ENCODE measurements around the gene HSD3B7.

Gene HSD3B7

DNA sequence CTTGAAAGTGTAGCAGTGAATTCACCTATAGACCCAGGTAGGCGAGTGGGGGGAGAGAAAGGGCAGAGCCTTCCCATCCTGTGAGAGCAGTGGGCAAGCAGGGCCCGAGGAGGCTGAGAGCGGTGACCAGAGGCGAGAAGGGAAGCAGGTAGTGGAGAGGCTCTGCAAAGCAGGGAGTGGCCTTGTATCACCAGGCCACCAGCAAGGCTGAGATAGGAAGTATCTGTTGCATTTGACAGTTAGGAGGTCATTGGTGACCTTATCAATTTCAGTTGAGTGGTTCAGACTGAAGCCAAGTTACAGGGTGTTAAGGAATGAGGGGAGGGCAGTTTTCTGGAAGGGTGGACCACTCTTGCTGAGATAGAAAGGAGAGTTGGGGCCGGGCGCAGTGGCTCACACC is 10.7 kb upstream of the HSD3B7 start:
- Histone ChIP-seq H3K27ac (no peak overlapping the region), H3K9me3 (no peaks in the 10 kb centered on the region), H3K4me3 (no peak overlapping the region), H3K4me1 (no peaks in the 10 kb centered on the region), H3K36me3 (peaks cover 76 to 100% (median 100%) of the 10 kb centered on the region in 3 donors), H3K27me3 (no peaks in the 10 kb centered on the region)
- no peak for DNase-seq
- intact Hi-C loops (cut with DNase I; ENCODE audit: low total_unique reads) = no loop called here
- TF ChIP-seq CTCF (IDR thresholded peaks at IDR 0.05) = no peak

DNA sequence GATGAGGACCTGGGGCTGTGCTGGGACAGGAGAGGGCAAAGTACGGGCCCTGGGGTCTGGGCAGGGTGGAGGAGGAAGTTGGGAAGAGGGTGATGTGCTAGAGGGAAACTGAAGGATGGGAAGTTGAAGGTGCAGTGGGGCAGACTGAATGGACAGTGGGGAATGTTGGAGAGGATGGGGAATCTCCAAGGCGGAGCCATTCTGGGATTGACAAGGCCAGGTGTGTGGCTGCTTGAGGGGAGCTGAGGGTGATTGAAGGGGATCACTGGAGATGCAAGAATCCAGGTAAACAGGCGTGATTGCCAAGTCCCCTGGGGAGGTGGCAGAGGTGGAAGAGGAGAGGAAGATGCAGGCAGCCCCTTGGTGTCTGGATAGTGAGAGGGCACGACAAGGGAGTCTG is 8.5 kb upstream of the HSD3B7 start:
- H3K4me3 ChIP-seq = no peak overlapping the region
- peaks cover 69 to 100% (median 100%) of the 10 kb centered on the region in 3 donors for H3K36me3 ChIP-seq
- intact Hi-C loops (cut with DNase I; ENCODE audit: low total_unique reads) = no loop called here
- no peaks in the 10 kb centered on the region for H3K9me3 ChIP-seq
- no peak for TF ChIP-seq CTCF (IDR thresholded peaks at IDR 0.05)
- no peak for DNase-seq
- no peaks in the 10 kb centered on the region for H3K4me1 ChIP-seq
- no peaks in the 10 kb centered on the region for H3K27me3 ChIP-seq
- H3K27ac ChIP-seq = no peak overlapping the region

DNA sequence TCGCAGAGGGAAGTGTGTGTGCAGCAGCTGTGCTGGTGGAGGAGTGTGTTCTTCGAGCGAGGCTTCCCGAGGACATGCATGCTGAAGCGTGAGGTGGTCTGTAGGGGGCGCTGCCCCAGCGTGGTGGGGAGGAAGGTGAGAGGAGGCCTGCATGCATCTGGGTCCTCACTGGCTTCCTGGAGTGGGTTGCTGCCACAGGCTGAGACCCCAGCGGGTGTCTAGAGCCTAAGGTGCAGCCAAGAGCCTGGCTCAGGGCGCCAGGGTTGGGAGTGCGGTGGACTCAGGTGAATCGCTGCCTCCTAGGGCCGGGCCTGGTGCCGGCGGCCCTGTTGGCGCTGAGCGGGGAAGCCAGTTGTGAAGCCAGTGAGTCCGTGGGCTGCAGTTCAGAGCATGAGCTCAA is 7.5 kb upstream of the HSD3B7 start:
- no peak for TF ChIP-seq CTCF (IDR thresholded peaks at IDR 0.05)
- Histone ChIP-seq H3K36me3 (peaks cover 59 to 100% (median 98%) of the 10 kb centered on the region in 3 donors), H3K4me1 (no peaks in the 10 kb centered on the region), H3K9me3 (no peaks in the 10 kb centered on the region), H3K27ac (no peak overlapping the region), H3K27me3 (no peaks in the 10 kb centered on the region), H3K4me3 (no peak overlapping the region)
- no peak for DNase-seq
- intact Hi-C loops (cut with DNase I; ENCODE audit: low total_unique reads) = no loop called here

DNA sequence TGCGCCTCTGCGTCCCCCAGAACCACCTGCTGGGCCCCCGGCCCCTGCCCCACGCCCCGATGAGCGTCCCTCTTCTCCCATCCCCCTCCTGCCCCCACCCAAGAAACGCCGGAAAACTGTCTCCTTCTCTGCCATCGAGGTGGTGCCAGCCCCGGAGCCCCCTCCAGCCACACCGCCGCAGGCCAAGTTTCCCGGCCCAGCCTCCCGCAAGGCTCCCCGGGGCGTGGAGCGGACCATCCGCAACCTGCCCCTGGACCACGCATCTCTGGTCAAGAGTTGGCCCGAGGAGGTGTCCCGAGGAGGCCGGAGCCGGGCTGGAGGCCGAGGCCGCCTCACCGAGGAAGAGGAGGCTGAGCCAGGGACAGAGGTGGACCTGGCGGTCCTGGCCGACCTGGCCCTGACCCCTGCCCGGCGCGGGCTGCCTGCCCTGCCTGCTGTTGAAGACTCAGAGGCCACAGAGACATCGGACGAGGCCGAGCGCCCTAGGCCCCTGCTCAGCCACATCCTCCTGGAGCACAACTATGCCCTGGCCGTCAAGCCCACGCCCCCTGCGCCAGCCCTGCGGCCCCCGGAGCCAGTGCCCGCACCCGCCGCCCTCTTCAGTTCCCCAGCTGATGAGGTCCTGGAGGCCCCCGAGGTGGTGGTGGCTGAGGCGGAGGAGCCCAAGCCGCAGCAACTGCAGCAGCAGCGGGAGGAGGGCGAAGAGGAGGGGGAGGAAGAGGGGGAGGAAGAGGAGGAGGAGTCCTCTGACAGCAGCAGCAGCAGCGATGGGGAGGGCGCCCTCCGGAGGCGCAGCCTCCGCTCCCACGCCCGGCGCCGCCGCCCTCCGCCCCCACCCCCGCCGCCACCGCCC is 5.6 kb upstream of the HSD3B7 start:
- H3K27ac ChIP-seq = no peak overlapping the region
- H3K4me1 ChIP-seq = no peaks in the 10 kb centered on the region
- DNase-seq = no peak
- intact Hi-C loops (cut with DNase I; ENCODE audit: low total_unique reads) = loop anchor here (10.0 kb wide), 3 partner anchors 165 to 895 kb away; partner anchors contain the start of gene ZNF267
- no peaks in the 10 kb centered on the region for H3K27me3 ChIP-seq
- no peak for TF ChIP-seq CTCF (IDR thresholded peaks at IDR 0.05)
- H3K9me3 ChIP-seq = no peaks in the 10 kb centered on the region
- H3K4me3 ChIP-seq = no peak overlapping the region
- peaks cover 46 to 100% (median 92%) of the 10 kb centered on the region in 3 donors for H3K36me3 ChIP-seq

DNA sequence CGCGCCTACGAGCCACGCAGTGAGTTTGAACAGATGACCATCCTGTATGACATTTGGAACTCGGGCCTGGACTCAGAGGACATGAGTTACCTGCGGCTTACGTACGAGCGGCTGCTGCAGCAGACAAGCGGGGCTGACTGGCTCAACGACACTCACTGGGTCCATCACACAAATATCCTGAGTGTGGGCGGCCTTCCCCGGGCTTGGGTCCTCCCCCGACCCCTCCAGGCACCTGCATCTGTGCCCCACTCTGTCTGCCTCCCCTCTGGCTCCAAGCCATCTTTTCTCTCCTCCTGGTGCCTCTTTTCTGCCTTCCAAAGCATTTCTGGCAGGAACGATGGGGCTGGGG is 5.0 kb upstream of the HSD3B7 start:
- H3K4me3 ChIP-seq = no peak overlapping the region
- intact Hi-C loops (cut with DNase I; ENCODE audit: low total_unique reads) = loop anchor here (10.0 kb wide), 3 partner anchors 165 to 895 kb away; partner anchors contain the start of gene ZNF267
- no peaks in the 10 kb centered on the region for H3K27me3 ChIP-seq
- no peak overlapping the region for H3K27ac ChIP-seq
- peaks cover 0 to 2% (median under 1%) of the 10 kb centered on the region in 4 donors for H3K4me1 ChIP-seq
- H3K9me3 ChIP-seq = no peaks in the 10 kb centered on the region
- peaks cover 40 to 98% (median 86%) of the 10 kb centered on the region in 3 donors for H3K36me3 ChIP-seq
- TF ChIP-seq CTCF (IDR thresholded peaks at IDR 0.05) = no peak
- no peak for DNase-seq
